ENCODE results near the gene MCM5.

MCM5 gene

DNA sequence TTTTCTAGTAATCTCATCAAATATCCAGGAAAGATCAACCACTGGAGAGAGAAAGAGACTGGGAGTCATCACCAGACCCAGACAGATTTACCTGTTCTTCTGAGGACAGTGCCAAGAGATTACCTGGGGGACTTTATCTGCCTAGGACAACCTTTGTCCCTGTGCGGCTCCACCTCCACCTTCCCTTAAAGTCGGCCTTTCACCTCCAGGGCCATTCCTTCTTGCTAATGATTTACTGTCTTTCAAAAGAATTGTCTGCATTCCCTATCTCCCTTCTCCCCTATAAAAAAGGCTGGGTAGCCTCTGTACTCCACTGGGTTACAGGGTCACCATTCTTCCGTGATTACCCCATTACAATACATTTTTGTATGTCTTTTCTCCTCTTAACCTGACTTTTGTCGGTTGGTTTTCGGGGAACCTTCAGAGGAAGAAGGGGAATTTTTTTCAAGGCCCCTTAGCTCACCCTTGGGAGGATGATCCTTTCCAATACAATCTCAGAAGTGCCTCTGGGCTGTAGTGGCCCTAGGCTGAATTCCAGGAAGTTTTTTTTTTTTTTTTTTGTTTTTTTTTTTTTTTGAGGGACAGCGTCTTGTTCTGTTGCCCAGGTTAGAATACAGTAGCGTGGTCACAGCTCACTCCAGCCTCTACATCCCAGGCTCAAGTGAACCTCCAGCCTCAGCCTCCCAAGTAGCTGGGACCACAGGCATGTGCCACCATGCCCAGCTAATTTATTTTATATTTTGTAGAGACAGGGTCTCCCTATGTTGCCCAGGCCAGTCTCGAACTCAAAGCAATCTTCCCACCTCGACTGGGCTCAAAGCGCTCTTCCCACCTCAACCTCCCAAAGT, 20.6 kb upstream of the MCM5 start:
- TF ChIP-seq CTCF (conservative IDR thresholded peaks at IDR 0.05; ENCODE audit: low read depth, low read length) = no peak
- H3K4me3 ChIP-seq (ENCODE audit: low read depth, low read length) = no peak overlapping the region
- no peak for DNase-seq (ENCODE audit: low read depth)

GRCh38 chr22:35380013-35380412, 19.9 kb upstream of the MCM5 start:
- DNase-seq (ENCODE audit: low read depth) = no peak
- TF ChIP-seq CTCF (conservative IDR thresholded peaks at IDR 0.05; ENCODE audit: low read depth, low read length) = no peak
- H3K4me3 ChIP-seq (ENCODE audit: low read depth, low read length) = no peak overlapping the region

DNA sequence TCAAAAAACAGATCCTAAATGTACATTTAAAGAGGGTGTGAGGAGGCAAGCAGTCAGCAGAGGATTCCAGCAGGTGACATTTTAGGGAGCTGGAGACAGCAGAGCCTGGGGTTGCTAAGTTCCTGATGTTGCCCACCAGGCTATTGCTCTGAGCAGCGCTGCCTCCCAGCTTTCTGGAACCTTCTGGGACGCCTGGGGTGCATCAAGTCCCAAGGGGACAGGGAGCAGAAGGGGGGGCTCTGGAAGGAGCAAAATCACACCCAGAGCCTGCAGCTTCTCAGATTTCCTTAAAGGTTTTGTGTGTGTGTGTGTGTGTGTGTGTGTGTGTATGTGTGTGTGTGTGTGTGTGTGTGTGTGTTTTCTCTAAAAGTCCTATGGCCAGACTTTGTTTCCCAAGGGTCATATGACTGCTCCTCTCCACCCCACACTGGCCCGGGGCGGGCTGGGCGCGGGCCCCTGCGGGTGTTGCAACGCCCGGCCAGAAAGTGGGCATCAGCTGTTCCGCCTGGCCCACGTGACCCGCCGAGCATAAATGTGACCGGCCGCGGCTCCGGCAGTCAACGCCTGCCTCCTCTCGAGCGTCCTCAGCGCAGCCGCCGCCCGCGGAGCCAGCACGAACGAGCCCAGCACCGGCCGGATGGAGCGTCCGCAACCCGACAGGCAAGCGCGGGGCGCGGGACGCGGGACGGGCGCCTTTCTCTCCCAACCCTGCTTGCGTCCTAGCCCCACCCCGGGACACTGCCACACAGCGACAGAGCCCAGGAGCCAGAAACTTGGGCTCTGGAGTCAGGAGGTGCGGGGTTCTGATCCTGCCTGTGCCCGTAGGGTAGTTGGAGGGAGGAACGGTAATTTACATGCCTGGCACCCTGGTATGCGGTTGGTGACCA, 19.2 kb upstream of the MCM5 start, which contains the start of gene HMOX1:
TSS of gene HMOX1 (plus strand) at position 560 of the 887 bp plus-strand sequence. CDS start at position 638, 78 bp downstream.
- no peak for TF ChIP-seq CTCF (conservative IDR thresholded peaks at IDR 0.05; ENCODE audit: low read depth, low read length)
- peak; percentile 91 for DNase-seq (ENCODE audit: low read depth)
- H3K4me3 ChIP-seq (ENCODE audit: low read depth, low read length) = peak within 1 kb of the TSS; percentile 81

DNA sequence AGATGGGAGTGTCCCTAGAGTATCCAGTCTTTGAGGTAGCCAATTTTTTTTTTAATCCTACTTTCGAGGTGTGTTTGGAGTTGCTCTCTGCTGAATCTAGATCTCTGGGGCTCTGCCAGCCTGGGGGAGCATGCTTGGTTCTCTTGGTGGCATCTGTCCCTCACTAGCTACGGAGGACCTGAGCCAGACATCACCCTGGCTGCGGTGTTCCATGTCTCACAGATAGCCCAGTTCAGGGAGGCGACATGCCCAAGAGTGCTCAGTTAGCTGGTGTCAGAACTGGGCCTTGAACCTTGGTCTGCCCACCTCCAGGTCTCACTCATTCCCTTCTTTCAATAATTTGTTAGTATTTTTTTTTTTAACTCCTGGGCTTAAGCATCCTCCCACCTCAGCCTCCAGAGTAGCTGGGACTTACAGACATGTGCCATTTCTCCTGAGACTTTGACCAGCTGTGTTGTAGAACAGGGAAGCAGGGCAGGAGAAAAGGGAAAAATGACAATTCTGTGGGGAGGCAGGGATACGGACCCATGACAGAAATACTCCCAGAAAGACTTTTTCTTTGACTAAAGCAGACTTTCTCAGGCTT, 18.4 kb upstream of the MCM5 start:
- H3K4me3 ChIP-seq (ENCODE audit: low read depth, low read length) = peak overlapping the region; percentile 81
- DNase-seq (ENCODE audit: low read depth) = no peak
- TF ChIP-seq CTCF (conservative IDR thresholded peaks at IDR 0.05; ENCODE audit: low read depth, low read length) = no peak

- H3K4me3 ChIP-seq (ENCODE audit: low read depth, low read length) = no peak overlapping the region
- DNase-seq (ENCODE audit: low read depth) = no peak
- TF ChIP-seq CTCF (conservative IDR thresholded peaks at IDR 0.05; ENCODE audit: low read depth, low read length) = no peak
Observed at GRCh38 chr22:35383679-35384071, 16.3 kb upstream of the MCM5 start.

GRCh38 chr22:35384527-35384926, 15.4 kb upstream of the MCM5 start:
- DNase-seq (ENCODE audit: low read depth) = no peak
- no peak for TF ChIP-seq CTCF (conservative IDR thresholded peaks at IDR 0.05; ENCODE audit: low read depth, low read length)
- no peak overlapping the region for H3K4me3 ChIP-seq (ENCODE audit: low read depth, low read length)
